Amniotic epithelial cell (primary cell): ENCODE data around the gene P2RY14.

Experiments used
- DNase-seq: peaks from one replicate; pipeline ENCODE4 v3.0.0-alpha.2; 2010; ENCODE audit warnings: low read depth

Gene P2RY14

GRCh38 chr3:151278230-151278629, at the start of gene P2RY14:
Gene P2RY14, minus strand, starts transcription at chr3:151278542. Its CDS starts 64,226 bp downstream, at chr3:151214316.
- no peak for DNase-seq

DNA sequence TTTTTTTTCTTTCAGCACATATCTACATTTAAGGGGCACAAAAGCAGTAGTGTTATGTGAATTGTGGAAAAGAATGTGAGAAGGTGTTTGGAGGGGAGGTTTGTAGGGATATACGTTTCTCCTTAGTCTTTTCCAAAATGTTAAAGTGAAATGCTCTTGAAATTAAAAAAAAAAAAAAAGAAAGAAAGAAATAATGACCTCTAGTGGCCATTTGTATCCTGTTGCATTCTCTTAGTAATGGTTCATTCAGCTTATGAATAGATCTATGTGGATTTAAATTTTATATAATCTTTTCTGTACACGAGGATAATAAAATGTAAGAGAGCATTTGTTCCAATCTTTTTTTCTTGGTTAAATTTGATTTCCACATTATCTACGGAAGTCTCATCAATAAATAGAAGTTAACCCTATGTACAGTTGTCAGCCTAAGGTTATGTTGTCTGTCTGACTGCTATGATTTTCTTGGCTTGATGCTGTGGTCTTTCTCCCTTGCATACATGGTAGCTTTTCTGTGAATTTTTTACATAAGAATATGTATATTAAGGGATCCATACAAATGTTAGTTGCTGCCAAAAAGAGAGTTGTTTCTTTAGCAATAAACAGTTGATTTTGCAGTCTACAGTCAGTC, 49.3 kb upstream of the P2RY14 start:
- peak; percentile 43 for DNase-seq

DNA sequence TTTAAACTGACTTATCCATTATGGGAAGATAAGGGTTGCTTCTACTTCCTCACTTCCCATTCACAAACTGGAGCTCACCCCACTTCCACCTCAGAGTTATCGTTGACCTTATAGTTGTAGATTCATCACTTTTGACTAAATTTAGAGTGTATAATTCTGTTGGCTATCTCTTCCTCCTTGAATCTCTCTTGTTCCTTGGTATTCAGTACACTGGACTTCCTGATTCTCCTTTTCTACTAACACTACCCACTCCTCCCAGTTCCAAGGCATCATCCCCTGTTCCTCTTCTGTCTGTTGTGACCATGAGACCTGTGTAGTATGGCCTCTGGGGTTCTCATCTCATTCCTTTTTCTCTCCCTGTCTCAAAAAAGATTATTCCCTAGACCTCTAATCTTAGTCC, 44.2 kb upstream of the P2RY14 start:
- DNase-seq: no peak

- no peak for DNase-seq
Observed at GRCh38 chr3:151321526-151321925, 43.2 kb upstream of the P2RY14 start.

DNA sequence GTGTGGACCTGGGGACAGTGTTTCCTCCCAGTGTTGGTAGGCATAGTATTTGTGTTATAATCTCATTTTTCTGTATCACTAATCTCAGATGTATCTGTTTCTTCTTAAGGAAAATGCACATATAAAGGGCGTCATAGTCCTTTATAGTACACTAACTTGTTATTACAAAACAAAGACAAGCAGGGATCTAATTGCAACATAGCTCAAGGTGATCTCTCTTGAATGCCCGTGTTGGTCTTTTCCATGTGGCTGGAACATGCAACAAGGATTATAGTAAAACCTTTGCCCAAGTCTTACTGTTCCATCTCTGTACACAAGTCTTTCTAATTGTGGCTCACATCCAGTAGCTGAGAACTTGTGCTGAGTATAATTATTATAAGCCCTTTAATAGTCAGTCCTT, 41.8 kb upstream of the P2RY14 start:
- DNase-seq: peak; percentile 57

DNA sequence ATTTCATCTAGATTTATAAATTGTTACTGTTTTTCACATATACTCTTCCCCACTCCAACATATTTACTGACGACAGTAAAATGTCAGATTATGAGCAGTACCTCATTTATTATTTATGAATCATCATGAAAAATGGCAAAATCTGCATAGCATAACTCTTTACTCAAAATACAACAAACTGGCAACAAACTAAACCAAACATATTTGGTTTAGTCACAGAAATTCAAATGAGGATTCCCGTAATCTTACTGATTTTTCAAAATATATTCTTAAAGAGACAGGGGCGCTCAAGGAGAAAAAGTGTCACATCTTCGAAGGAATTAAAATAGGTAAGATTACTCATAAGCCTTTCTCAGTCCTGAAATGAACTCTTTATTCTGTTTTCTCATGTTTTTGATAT, 41.3 kb upstream of the P2RY14 start:
- DNase-seq: peak; percentile 76

DNA sequence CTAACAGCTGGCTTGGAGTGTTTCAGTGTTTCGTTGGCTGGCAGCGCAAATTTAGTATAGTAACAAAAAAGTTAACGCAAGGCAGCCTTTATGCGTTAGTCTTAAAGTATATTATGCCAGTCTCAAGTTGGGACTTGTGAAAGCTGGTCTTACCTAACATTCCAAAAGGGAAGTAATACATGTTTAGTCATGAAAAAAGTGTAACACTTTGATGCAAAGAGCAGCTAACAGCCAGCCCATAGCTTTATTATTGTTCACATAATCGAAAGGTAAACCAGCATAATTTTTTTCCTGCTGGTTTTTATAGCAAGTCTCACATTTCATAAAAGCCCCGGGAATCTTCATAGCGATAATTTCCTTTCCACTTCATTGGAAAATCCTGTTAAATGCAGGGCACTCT, 40.6 kb upstream of the P2RY14 start:
- DNase-seq: peak; percentile 37

- peak; percentile 77 for DNase-seq
Observed at GRCh38 chr3:151318313-151318712, 40.0 kb upstream of the P2RY14 start.

- DNase-seq: peak; percentile 69
Observed at GRCh38 chr3:151316267-151316991, 38.1 kb upstream of the P2RY14 start, which contains the start of gene GPR87. Gene GPR87, minus strand, starts transcription at chr3:151316820. Its CDS starts 16,720 bp downstream, at chr3:151300100.

DNA sequence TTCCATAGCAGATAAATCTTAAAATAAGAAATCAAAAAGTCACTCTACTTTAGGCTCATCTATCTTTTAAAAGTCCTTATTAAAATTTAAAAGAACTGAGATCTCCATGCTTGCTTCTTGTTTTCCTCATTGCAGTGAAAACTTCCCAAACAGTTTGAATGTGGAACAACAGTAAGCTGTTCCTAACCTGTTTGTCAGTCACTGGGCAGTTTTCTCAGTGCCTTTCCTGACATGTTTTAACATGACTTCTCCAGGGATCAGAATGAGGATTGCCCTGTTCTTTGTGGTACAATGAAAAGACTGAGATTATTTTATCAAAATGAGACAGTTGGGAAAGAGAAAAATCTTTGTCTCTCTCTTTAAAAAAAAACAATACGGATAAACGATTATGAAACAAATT, 37.5 kb upstream of the P2RY14 start:
- DNase-seq: no peak

- DNase-seq: peak; percentile 96
Observed at GRCh38 chr3:151315136-151315535, 36.8 kb upstream of the P2RY14 start.

DNA sequence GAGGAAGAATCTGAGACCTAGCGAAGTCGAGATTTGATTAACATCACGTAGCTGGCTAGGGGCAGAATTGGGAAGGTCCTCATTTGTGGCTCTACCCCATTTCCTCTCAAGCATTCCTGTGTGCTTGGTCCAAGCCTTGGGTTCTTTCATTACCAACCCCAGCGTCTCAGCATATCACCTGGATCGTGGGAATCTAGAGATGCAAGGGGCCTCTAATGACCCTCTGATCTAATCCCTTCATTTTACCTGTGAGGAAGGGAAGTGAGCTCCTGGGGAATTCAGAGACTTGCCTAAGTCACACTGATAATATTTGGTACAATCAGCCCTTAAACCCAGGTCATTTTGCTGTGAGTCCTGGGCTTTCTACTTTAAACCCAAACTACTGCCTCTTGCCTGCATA, 36.3 kb upstream of the P2RY14 start:
- no peak for DNase-seq

- no peak for DNase-seq
Observed at GRCh38 chr3:151314137-151314536, 35.8 kb upstream of the P2RY14 start.

GRCh38 chr3:151312972-151313371, 34.6 kb upstream of the P2RY14 start:
- DNase-seq: no peak

DNA sequence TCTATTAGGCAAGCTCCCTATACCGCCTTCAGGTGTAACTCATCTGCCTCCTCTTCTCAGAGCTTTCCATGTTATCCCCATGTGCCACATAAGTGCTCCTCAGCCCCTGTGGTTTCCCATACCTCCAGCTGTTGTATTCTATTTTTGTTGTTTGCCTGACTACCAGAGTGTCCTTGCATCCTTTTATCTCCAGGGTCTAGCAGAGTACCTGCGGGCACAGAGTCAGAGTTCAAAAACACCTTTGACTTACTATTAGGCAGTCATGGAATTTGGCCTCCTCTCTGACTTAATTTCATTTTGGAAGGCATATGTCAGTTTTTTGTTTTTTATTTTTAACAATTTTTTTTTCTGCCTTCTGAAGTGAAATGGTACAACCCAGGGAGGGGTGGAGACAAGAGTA, 31.2 kb upstream of the P2RY14 start:
- no peak for DNase-seq

GRCh38 chr3:151307583-151308488, 29.5 kb upstream of the P2RY14 start:
- DNase-seq: no peak

GRCh38 chr3:151307131-151307530, 28.8 kb upstream of the P2RY14 start:
- no peak for DNase-seq

- DNase-seq: no peak
Observed at GRCh38 chr3:151306168-151306810, 27.9 kb upstream of the P2RY14 start.

DNA sequence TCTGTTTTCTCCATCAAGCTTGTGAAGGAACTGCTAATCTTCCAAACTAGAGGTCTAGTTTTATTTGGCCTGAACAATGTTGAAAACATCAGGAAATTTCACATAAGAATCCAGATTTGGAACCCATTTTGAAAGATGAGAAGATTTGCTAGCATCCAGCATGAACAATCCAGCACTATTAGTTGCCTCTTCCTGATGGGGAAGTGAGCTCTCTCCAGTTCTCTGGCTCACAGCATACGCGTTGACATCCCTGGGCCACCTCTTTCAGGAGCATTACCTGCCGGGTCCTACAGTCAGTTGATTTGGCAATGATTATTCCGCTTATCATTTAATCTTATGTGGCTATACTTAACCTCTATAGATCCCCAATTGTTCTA, 27.4 kb upstream of the P2RY14 start:
- DNase-seq: no peak

GRCh38 chr3:151305060-151305774, 26.9 kb upstream of the P2RY14 start:
- DNase-seq: peak; percentile 100

DNA sequence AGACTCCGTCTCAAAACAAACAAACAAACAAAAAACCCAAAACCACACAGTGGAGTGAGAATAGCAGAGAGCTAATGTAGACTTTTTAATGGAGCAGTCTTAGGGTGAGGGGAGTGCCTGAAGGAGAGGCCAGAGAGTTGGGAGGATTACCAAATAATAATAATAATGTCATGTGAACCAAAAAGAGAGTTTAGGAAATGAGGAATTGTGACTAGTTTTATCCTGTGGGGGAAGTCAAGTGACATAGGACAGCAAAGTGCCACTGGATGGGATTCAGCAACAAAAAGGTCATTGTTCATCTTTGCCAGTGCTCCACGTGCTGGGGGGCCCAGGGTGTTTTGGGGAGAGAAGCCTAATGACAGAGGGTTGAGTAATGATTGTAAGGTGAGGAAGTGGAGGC, 25.4 kb upstream of the P2RY14 start:
- DNase-seq: no peak

- DNase-seq: peak; percentile 85
Observed at GRCh38 chr3:151301787-151302186, 23.4 kb upstream of the P2RY14 start.
